MM.1S (cell line): ENCODE data around the gene CSKMT.

Source experiments
- CTCF ChIP-seq: fragments of 300-600 bp; sonication (generic); IDR thresholded peaks from 2 replicates; pipeline ENCODE4 v1.5.1; 2016; ENCODE audit warnings: antibody characterized with exemption, low read length, mixed read lengths
- EZH2phosphoT487 ChIP-seq: fragments of 300-600 bp; sonication (generic); IDR thresholded peaks from 2 replicates; pipeline ENCODE4 v1.6.1; 2018; ENCODE audit warnings: antibody characterized with exemption, low read length

- TF ChIP-seq CTCF (no peak), EZH2phosphoT487 (no peak)
Observed at GRCh38 chr11:62654297-62654696, 10.8 kb upstream of the CSKMT start.
